Ishikawa (cell line): ENCODE data around the gene G3BP2.
A peak's percentile ranks its signal among the peaks of the same experiment; 100 is the strongest.

ENCODE experiments used
- CEBPB ChIP-seq: IDR thresholded peaks from 2 replicates; pipeline ENCODE4 v1.6.1; 2012
- CREB1 ChIP-seq: IDR thresholded peaks from 2 replicates; pipeline ENCODE4 v1.6.1; 2012; ENCODE audit warnings: low read depth
- EGR1 ChIP-seq: IDR thresholded peaks from 2 replicates; pipeline ENCODE4 v1.6.1; 2012
- EP300 ChIP-seq: IDR thresholded peaks from 2 replicates; pipeline ENCODE4 v1.6.1; 2012; ENCODE audit warnings: borderline replicate concordance
- FOXM1 ChIP-seq: IDR thresholded peaks from 2 replicates; pipeline ENCODE4 v1.6.1; 2012; ENCODE audit warnings: low read depth, borderline replicate concordance
- MAX ChIP-seq: IDR thresholded peaks from 2 replicates; pipeline ENCODE4 v1.6.1; 2012
- NFIC ChIP-seq: IDR thresholded peaks from 2 replicates; pipeline ENCODE4 v1.6.1; 2012
- RAD21 ChIP-seq: IDR thresholded peaks from 2 replicates; pipeline ENCODE4 v1.6.1; 2012; ENCODE audit warnings: low read depth
- TAF1 ChIP-seq: IDR thresholded peaks from 2 replicates; pipeline ENCODE4 v1.6.1; 2012; ENCODE audit warnings: low read depth, mild to moderate bottlenecking
- TCF12 ChIP-seq: IDR thresholded peaks from 2 replicates; pipeline ENCODE4 v1.6.1; 2012; ENCODE audit warnings: low read depth
- TEAD4 ChIP-seq: IDR thresholded peaks from 2 replicates; pipeline ENCODE4 v1.6.1; 2012
- USF1 ChIP-seq: IDR thresholded peaks from 2 replicates; pipeline ENCODE4 v1.6.1; 2012
- YY1 ChIP-seq: IDR thresholded peaks from 2 replicates; pipeline ENCODE4 v1.6.1; 2012; ENCODE audit warnings: low read depth
- ZBTB7A ChIP-seq: IDR thresholded peaks from 2 replicates; pipeline ENCODE4 v1.6.1; 2012; ENCODE audit warnings: low read depth
- TF ChIP-seq, protein P1 (sequence below): IDR thresholded peaks from 2 replicates; pipeline ENCODE4 v1.6.1; 2012; ENCODE audit warnings: low read depth, mild to moderate bottlenecking

G3BP2 gene

DNA sequence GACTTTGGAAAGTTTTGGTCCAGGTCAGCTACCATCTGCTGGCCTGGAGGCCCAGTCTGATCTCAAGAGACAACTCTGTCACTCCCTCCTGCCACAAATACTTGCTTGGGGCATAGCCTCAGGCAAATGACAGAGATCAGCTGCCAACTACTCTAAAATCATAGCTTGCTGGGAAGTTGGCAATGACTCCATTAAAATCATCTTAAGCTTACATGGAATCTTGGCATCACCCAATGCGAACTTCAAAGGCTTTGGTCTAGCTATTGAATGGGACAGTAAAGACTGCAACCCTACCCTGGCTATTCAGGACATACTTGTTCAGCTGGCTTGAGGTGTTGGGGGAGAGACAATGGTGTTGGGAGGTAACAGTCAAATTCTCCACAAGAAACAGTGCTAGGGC lies 44.2 kb upstream of the G3BP2 start:
- TF ChIP-seq YY1, result no peak
- no peak for TF ChIP-seq EGR1
- no peak for TF ChIP-seq NFIC

DNA sequence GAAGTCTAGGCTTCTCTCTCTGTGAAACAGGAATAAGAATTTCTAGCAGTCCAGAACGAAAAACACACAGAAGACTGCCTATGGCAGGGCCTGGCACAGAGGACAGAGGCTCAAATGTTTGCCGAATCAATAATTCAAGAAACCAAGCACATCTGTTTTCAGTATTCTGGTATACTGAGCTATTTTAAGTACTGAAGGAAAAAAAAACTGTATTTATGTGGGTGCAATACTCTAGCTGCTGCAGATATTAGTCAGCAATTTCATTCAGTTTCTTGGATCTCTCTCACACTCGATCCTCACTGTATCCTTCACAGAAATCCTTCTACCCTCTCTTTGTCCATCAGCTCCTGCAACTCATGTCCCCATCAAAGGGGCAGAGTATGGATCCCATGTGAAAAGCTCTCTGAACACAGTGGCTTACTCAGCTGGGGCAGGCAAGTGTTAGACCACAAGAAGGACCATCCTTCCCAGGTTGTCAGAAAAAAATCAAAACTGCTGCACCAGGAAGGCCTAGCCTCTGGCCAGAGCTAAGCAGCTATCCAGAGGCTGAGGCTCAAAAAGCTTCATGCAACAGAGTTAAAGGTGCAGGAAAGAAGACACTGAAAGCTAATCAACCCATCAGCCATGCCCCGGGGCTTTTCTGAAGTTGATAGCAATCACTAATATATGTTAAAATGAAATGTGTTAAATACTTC lies 42.0 kb upstream of the G3BP2 start:
- TF ChIP-seq EP300 (no peak), CEBPB (no peak), USF1 (no peak), TCF12 (no peak), NFIC (no peak)

DNA sequence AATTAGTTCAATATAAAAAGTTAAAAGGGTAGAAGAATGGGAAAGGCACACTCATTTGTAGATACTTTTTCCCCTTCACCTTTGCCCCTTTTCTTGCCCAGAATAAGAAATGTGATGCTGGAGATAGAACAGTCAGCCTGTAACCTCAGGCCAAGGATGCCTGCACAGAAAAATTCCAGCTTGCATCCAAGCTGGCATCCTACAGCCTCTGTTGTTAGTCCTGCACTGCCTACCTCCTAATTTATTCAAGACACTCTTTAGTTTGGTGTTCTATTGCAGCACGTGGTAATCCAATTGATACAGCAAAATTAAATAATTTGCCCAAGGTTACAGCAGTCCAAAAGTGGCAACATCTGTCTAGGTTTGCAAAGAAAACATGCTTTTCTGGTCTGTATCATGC lies 41.5 kb upstream of the G3BP2 start:
- TF ChIP-seq YY1 (no peak), NFIC (no peak), TEAD4 (no peak), CREB1 (no peak), ZBTB7A (no peak), USF1 (no peak), FOXM1 (no peak), TAF1 (no peak), EGR1 (no peak), RAD21 (no peak), CEBPB (no peak), MAX (no peak), EP300 (no peak), TCF12 (no peak)
- TF ChIP-seq, protein P1, sequence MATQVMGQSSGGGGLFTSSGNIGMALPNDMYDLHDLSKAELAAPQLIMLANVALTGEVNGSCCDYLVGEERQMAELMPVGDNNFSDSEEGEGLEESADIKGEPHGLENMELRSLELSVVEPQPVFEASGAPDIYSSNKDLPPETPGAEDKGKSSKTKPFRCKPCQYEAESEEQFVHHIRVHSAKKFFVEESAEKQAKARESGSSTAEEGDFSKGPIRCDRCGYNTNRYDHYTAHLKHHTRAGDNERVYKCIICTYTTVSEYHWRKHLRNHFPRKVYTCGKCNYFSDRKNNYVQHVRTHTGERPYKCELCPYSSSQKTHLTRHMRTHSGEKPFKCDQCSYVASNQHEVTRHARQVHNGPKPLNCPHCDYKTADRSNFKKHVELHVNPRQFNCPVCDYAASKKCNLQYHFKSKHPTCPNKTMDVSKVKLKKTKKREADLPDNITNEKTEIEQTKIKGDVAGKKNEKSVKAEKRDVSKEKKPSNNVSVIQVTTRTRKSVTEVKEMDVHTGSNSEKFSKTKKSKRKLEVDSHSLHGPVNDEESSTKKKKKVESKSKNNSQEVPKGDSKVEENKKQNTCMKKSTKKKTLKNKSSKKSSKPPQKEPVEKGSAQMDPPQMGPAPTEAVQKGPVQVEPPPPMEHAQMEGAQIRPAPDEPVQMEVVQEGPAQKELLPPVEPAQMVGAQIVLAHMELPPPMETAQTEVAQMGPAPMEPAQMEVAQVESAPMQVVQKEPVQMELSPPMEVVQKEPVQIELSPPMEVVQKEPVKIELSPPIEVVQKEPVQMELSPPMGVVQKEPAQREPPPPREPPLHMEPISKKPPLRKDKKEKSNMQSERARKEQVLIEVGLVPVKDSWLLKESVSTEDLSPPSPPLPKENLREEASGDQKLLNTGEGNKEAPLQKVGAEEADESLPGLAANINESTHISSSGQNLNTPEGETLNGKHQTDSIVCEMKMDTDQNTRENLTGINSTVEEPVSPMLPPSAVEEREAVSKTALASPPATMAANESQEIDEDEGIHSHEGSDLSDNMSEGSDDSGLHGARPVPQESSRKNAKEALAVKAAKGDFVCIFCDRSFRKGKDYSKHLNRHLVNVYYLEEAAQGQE, result no peak

DNA sequence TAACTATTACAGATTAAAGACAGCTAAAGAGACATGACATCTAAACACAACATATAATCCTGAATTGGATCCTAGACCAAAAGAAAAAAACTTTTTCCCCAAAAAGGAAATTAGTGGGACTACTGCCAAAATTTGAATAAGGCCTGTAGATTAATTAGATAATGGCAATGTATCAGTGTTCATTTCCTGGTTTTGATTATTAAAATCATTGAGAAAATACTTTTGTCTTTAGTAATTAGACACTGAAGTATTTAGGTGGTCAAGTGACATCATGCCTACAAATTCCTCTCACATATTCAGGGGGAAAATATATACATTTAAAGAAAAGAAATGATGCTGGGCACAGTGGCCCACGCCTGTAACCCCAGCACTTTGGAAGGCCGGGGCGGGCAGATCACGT lies 40.8 kb upstream of the G3BP2 start:
- no peak for TF ChIP-seq USF1
- TF ChIP-seq YY1, result no peak
- TF ChIP-seq TEAD4, result no peak
- TF ChIP-seq, protein P1, result no peak
- no peak for TF ChIP-seq TCF12
- no peak for TF ChIP-seq FOXM1
- no peak for TF ChIP-seq MAX

DNA sequence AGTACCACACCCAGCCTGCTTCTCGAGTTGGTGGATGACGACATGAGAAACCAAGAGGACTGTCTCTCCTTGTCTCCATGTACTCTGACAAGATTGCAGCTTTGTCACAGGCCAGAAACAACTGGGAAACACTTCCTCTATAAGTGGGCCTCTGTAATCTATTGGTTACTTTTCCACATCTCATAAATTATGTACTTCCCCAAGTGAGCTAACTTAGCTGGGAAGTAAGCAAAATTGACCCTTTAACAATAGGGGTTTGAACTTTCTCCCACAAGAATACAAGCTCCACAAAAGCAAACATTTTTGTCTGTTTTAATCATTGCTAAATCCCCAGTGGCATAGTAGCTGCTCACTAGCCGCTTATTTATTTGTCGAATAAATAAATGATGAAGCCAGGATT lies 37.0 kb upstream of the G3BP2 start:
- TF ChIP-seq RAD21, result no peak
- no peak for TF ChIP-seq TAF1
- TF ChIP-seq EGR1, result no peak

GRCh38 chr4:75708218-75708691 lies 35.0 kb upstream of the G3BP2 start:
- no peak for TF ChIP-seq YY1
- TF ChIP-seq ZBTB7A, result no peak
- TF ChIP-seq CEBPB, result no peak
- no peak for TF ChIP-seq TAF1
- TF ChIP-seq EGR1, result no peak
- TF ChIP-seq EP300, result no peak
- no peak for TF ChIP-seq NFIC
- TF ChIP-seq, protein P1, result no peak
- no peak for TF ChIP-seq CREB1
- peak; percentile 37; the same call in 1 of the 2 replicates for TF ChIP-seq TEAD4
- no peak for TF ChIP-seq FOXM1
- no peak for TF ChIP-seq TCF12
- no peak for TF ChIP-seq MAX
- peak; percentile 40; the same call in 1 of the 2 replicates for TF ChIP-seq RAD21
- no peak for TF ChIP-seq USF1
